Fibroblast of skin of back (primary cell): ENCODE results near the gene HECTD4.
A peak's percentile ranks its signal among the peaks of the same experiment; 100 is the strongest.
"Not testable (repeated sequence)": the region's sequence is repeated elsewhere in the genome, so short reads cannot be mapped to it uniquely, and the experiment has no call there.

Source experiments
- DNase-seq: peaks from one replicate; pipeline ENCODE4 v3.0.0-alpha.2; 2013

Gene HECTD4

DNA sequence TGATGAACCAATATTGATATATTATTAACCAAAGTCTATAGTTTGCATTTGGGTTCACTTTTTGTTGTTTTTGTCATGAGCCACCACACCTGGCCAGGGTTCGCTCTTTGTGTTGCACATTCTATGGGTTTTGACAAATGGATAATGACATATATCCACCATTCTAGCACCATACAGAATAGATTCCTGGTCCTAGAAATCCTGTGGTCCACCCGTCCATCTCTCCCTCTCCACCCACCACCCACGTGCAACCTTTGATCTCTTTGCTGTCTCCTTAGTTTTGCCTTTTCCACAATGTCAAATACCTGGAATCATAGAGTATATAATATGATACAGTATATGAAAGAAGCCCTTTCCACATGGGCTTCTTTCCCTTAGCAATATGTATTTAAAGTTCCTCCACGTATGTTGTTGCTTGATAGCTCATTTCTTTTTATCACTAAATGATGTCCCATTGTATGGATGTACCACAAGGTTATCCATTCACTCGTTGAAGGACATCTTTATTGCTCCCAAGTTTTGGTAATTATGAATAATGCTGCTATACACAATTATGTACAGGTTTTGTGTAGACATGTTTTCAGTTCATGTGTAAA is 19.8 kb upstream of the HECTD4 start:
- no peak for DNase-seq

DNA sequence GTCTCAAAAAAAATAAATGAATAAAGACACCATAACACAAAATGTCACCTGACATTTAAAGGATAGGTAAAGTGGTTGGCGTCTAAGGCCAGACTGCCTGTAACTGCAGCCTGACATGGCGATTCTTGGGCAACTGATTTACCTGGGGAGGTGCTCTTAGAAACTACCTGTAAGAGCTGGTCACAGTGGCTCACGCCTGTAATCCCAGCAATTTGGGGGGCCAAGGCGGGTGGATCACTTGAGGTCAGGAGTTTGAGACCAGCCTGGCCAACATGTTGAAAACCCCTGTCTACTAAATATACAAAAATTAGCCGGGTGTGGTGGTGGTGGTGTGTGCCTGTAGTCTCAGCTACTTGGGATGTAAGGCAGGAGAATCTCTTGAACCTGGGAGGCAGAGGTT is 18.8 kb upstream of the HECTD4 start:
- no peak for DNase-seq

DNA sequence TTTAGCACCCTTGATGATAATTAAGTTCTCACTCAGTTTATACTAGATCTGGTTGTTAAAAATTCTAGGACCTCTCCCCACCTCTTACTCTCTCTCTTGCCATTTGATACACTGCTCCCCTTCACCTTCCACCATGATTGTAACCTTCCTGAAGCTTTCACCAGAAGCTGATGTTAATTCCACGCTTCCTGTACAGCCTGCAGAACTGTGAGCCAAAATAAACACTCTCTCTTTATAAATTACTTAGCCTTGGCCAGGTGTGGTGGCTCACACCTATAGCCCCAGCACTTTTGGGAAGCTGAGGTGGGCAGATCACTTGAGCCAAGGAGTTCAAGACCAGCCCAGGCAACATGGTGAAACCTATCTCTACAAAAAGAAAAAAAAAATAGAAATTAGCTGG is 11.1 kb upstream of the HECTD4 start:
- DNase-seq = no peak

DNA sequence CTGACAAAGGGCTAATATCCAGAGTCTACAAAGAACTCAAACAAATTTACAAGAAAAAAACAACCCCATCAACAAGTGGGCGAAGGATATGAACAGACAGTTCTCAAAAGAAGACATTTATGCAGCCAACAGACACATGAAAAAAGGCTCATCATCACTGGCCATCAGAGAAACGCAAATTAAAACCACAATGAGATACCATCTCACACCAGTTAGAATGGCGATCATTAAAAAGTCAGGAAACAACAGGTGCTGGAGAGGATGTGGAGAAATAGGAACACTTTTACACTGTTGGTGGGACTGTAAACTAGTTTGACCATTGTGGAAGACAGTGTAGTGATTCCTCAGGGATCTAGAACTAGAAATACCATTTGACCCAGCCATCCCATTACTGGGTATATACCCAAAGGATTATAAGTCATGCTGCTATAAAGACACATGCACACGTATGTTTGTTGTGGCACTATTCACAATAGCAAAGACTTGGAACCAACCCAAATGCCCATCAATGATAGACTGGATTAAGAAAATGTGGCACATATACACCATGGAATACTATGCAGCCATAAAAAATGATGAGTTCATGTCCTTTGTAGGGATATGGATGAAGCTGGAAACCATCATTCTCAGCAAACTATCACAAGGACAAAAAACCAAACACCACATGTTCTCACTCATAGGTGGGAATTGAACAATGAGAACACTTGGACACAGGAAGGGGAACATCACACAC is 7.9 kb upstream of the HECTD4 start:
- DNase-seq = not testable (repeated sequence)

DNA sequence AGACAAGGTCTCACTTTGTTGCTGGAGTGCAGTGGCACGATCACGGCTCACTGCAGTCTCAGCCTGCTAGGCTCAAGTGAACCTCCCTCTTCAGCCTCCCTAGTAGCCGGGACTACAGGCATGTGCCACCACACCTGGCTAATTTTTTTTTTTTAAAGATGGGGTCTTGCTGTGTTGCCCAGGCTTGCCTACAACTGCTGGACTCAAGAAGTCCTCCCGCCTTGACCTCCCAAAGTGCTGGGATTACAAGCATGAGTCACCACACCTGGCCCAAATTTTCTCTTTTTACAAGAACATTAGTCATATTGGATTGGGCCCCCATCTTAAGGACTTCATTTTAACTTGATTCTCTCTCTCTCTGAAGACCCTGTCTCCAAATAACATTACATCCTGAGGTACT is 7.0 kb upstream of the HECTD4 start:
- no peak for DNase-seq

DNA sequence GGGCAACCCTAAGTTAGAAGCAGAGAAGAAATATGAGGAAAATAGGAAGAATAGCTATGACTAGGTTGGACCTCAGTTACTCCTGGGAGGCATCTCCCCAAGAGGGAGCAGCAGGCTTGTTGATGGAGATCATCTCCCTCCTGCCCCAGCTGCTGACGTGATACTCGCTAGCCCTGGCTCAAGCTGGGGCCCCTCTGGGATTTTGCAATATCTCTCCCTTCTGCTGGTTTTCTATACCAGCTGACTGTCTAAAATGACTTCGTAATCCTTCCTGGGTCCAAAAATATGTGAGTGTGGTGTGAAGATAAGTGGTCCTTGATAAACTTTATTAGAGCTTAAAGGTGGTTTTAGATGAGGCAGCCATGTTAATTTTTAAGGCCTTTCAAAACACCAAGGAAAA is 4.5 kb upstream of the HECTD4 start:
- no peak for DNase-seq

DNA sequence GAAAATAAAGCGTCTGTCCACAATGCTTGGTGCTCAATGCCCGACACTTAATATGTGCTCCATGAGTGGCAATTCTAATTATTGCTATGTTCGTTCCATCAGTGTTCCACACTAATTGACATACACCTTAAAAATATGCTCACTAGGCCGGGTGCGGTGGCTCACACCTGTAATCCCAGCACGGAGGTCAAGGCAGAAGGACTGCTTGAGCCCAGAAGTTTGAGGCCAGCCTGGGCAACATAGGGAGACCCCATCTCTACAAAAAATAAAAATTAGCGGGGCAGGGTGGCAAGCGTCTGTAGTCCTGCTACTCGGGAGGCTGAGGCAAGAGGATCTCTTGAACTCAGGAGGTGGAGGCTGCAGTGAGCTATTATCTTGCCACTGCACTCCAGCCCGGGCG is 635 bp upstream of the HECTD4 start:
- no peak for DNase-seq

DNA sequence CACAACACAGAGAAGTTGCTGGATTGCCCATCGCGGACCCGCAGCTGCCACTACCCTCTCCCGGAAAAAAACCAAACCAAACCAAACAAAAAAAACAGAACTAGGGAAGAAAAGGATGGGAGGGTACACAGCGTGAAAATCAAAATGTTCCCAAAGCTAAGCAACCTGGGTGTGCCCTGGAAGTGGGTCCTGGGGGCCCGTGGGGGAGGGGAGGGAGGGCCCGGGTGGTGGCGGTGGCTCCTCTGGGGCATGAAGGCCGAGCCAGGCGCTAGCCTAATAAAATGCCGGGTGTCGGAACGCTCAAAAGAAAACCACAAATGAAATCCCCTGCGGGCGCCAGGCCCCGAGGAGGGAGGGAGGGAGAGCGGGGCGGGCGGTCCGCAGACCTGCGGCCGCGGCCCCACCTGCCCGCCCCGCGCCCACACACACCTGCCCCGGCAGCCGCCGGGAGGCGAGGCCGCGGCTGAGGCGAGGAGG is 787 bp downstream of the HECTD4 start:
- DNase-seq = peak; percentile 13

DNA sequence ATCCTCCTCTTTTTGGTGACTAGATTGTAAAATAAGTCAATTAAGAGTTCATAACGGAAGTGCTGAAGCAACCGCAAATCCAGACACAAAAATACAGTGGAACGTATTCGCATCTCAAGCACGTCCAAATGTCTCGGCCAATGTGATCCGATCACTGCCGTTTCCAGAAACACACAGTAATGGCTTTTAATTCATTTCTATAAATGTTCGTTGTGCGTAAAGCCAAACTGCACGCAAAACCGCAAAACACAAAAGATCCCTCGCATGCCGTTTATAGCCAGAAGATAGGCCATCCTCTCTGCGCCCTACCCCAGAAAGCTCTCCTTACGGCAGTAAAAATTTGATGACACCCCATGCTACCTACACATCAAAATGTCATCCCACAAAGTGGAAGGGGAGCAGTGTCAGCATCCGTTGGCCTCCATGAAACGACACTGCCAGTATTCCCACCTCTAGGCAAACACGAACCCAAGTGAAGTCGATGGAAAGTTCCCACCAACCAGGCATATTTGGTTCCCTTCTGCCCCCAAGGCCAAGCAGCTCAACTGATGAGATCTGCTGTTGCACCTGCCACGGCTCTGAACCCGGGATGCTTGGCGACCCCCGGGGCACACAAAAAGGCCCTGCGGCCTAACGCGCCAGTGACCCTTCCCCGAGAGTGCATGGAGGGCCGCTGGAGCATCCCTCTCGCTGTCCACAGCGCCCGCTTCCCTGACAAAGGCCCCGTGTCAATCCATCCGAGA is 1.4 kb downstream of the HECTD4 start:
- no peak for DNase-seq

DNA sequence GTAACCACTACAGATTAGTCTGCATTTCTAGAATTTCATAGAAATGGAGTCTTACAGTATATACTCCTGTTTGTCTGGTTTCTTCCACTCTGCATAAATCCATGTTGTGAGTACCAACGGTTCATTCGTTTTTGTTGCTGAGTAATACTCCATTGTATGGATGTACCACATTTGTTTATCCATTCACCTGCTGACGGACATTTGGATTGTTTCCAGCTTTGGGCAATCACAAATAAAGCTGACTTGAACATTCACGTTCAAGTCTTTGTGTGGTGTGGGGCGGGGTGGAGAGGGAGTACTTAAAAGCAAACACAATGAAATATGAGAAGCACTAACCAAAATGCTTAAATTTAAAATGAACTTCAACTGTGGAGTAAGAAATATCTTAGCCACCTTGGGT is 7.1 kb downstream of the HECTD4 start:
- no peak for DNase-seq

DNA sequence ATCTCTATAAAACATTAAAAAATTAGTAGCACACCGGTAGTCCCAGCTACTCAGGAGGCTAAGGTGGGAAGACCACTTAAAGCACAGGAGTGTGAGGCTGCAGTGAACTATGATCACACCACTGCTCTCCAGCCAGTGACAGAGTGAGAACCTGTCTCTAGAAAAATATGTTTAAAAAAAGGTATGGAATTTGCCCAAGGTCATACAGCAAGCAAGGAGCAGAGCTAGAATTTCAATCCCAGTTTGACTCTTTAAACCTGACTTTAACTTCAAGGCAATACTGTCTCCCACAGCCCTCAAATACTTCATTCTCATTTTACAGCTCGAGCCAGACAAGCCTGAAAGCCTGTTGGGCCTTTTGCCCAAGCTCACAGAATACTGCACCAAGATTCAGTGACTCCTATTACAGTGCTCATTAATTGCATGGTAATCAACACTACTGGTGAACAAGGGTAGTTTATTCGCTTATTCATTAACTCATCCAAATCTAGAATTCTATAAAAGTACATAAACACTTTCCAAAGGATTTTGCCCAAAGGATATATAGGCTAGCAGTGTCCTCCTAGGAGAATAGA is 8.0 kb downstream of the HECTD4 start:
- no peak for DNase-seq

DNA sequence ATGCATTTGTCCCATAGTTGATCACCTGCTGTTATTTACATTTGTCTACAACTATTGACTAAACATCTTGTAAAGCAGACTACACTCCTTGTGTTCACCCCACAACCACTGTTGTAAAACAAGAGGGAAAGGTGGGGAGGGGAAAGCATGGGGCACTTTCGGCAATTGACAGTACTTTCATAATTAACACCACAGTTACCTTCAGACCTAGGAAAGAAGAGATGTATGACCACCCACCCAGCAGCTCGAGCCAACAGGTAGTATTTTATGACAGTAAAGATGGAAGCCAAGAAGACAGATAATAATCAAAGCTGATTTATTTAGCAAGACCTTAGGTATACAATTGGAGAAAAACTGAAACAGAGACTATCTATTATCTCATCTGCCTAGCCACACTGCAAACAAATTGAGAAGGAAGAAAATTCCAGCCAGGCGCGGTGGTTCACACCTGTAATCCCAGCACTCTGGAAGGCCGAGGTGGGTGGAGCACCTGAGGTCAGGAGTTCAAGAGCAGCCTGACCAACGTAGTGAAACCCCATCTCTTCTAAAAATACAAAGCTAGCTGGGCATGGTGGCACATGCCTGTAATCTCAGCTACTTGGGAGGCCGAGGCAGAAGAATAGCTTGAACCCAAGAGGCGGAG is 11.2 kb downstream of the HECTD4 start:
- no peak for DNase-seq

DNA sequence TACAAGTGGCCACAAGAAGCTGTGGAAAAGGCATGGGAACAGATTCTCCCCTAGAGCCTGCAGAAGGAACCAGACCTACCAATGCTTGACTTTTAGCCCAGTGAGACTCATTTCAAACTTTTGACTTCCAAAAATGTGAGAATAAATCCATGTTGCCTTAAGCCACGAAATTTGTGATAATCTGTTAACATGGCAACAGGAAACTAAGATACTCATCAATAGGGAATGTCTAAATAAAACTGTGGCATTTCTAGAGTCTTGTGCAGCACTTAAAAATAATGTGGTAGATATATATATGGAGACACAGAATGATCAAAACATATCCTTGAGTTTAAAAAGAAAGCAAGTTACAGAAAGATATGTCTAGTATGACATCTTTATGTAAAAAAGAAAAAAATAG is 12.0 kb downstream of the HECTD4 start:
- peak; percentile 25 for DNase-seq

DNA sequence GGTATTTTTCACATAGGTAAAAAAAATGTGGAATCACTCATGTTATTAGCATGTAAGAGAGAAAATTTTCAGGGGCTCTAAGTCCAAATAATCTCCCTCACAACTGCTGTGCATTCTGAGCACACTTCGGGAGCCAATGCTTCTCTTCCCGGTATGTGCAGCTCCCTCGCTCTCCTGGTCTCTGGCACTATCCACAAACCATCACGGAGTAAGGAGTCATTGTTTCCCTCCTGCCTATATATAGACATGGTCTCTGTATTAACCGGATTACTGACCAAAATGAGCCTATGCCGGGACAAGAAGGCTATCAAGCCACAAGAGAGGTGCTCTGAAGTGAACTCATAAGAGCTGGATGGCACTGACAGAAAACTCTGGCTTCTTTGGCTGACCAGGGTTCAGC is 13.4 kb downstream of the HECTD4 start:
- DNase-seq = no peak

DNA sequence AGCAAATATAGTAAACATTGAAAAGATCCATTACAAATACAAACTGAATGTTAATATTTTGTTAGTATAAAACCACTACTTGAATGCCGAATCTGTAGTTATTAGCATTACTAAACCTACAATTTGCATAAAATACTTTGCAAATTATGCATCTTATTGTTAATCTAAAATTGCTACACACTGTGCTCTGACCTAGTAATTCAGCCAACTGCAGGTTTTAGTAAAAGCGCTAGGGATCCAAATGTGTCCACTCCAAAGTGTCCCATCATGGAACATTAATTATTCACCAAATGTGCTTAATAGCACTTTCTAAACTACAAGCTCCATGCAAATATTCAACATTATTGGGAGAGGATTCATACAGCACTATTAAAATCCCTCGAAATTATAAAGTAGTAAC is 14.3 kb downstream of the HECTD4 start:
- no peak for DNase-seq

DNA sequence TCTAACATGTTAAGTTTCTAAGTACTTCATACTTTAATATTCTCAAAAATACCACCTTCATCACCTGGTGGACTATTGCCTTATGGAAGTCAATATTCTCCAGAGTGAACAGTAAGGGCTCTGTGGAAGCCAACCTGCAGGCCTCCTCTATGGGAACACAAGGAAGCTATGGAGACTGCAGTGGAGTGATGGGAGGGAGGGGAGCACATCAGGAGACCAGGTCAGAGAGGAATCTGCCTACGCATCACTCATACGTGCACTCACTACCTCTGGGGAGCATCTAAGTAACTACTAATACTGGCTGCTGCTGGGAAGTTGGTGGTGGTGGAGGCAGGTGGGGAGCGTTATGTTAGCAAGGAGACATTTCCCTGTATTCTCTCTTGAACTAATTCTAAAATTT is 19.9 kb downstream of the HECTD4 start:
- no peak for DNase-seq

DNA sequence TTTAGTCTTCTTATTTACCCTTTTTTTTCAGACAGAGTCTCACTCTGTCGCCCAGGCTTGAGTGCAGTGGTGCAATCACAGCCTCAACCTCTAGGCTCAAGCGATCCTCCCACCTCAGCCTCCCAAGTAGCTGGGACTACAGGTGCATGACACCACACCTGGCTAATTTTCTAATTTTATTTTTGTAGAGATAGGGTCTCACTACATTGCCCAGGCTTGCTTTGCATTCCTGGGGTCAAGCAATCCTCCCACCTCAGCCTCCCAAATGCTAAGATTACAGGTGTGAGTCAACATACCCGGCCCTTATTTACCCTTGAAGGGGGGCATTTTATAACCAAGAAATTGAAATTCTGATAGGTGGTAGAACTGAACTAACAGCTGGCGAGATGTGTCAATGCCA is 21.0 kb downstream of the HECTD4 start:
- no peak for DNase-seq

DNA sequence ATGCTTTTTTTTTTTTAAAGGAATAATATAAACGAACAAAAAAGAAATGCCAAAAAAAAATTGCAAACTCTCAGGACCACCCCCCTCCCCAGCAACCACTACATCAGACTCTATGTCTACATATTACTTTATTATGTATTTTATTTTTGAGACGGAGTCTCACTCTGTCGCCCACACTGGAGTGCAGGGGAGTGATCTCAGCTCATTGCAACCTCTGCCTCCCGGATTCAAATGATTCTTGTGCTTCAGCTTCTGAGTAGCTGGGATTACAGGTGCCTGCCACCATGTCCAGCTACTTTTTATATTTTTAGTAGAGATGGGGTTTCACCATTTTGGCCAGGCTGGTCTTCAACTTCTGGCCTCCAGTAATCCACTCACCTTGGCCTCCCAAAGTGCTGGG is 22.9 kb downstream of the HECTD4 start:
- no peak for DNase-seq

DNA sequence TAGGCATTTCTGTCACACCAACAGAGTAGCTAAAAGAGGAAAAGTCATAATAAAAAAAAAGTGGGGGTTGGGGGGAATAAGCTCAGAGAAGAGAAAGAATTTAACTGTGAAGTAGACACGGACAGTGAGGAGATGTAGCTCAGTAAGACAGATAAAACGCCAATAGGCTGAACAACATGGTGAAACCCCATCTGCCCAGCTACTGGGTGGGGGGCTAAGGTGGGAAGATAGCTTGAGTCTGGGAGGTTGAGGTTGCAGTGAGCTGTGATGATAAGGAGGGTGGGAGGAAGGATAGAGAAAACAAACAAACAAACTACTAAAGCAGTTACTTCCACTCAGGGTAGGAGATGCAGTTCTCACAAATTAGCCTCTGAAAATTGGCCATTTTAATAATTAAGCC is 25.0 kb downstream of the HECTD4 start:
- DNase-seq = no peak

DNA sequence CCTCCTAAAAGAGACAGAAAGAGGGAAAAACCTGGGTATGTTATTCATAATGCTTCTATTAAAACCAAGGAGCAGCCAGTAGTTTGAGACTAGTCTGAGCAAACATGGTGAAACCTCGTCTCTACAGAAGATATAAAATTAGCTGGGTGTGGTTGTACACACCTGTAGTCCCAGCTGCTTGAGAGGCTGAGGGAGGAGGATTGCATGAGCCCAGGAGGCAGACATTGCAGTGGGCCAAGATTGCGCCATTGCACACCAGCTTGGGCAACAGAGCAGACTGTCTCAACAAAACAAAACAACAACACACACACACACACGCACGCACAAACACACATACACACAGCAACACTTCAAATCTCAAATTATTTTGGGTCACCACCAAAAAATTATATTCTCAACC is 27.8 kb downstream of the HECTD4 start:
- DNase-seq = no peak

DNA sequence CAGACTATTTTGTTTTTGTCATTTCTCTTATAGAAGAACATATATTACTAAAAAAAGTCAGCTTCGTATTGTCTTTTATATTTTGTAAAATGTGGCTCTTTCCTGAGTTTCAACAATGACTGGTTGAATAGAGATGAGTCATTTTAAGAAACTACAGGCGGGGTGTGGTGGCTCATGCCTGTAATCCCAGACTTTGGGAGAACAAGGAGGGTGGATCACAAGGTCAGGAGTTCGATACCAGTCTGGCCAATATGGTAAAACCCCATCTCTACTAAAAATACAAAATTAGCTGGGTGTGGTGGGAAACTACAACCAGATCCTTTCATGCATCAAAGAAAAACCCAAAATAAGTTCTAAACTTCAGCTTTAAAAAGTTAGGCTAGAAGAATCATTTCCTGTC is 28.8 kb downstream of the HECTD4 start:
- DNase-seq = peak; percentile 32

DNA sequence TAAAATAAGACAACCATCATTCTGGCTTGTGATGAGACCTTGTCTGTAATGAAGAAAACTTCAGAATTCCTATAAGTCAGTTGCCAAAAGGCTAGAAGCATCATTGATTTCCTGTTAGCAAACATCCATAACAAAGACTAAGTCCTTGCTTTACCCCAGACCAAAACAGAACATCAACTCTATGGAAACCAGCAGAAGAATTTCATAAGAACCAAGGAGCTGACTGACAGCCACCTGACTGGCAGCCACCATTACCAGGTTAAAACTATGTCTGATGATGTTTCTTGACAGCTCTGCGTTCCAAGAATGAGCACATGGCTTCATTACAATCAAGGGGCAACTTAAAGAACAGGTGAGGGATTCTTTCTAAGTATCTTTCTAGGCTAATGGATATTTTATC is 29.3 kb downstream of the HECTD4 start:
- no peak for DNase-seq
